ENCODE measurements around the gene ZNF91.

DNA sequence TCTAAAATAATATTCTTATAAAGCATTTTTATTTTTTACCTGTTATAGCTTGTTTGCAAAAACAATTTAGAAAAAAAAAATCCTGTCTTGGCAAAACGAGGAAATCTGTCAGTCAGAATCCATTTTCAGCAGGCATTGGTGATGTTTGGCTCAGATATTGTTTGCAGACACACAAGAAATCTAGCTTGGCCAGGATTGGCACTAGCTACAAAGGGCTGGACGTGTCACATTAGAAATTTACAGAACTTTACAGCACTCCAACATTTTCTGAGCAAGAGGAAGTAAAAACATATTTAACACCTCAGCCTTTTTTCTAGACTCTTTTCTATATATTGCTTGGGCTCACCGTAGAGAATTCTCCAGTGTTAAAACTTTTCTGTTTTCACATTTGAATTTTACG lies 9.9 kb downstream of the ZNF91 start:
- TF ChIP-seq, protein P1, sequence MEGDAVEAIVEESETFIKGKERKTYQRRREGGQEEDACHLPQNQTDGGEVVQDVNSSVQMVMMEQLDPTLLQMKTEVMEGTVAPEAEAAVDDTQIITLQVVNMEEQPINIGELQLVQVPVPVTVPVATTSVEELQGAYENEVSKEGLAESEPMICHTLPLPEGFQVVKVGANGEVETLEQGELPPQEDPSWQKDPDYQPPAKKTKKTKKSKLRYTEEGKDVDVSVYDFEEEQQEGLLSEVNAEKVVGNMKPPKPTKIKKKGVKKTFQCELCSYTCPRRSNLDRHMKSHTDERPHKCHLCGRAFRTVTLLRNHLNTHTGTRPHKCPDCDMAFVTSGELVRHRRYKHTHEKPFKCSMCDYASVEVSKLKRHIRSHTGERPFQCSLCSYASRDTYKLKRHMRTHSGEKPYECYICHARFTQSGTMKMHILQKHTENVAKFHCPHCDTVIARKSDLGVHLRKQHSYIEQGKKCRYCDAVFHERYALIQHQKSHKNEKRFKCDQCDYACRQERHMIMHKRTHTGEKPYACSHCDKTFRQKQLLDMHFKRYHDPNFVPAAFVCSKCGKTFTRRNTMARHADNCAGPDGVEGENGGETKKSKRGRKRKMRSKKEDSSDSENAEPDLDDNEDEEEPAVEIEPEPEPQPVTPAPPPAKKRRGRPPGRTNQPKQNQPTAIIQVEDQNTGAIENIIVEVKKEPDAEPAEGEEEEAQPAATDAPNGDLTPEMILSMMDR (IDR thresholded peaks at IDR 0.05; ENCODE audit: insufficient read depth, low read length), result no peak
- TF ChIP-seq, protein P2, sequence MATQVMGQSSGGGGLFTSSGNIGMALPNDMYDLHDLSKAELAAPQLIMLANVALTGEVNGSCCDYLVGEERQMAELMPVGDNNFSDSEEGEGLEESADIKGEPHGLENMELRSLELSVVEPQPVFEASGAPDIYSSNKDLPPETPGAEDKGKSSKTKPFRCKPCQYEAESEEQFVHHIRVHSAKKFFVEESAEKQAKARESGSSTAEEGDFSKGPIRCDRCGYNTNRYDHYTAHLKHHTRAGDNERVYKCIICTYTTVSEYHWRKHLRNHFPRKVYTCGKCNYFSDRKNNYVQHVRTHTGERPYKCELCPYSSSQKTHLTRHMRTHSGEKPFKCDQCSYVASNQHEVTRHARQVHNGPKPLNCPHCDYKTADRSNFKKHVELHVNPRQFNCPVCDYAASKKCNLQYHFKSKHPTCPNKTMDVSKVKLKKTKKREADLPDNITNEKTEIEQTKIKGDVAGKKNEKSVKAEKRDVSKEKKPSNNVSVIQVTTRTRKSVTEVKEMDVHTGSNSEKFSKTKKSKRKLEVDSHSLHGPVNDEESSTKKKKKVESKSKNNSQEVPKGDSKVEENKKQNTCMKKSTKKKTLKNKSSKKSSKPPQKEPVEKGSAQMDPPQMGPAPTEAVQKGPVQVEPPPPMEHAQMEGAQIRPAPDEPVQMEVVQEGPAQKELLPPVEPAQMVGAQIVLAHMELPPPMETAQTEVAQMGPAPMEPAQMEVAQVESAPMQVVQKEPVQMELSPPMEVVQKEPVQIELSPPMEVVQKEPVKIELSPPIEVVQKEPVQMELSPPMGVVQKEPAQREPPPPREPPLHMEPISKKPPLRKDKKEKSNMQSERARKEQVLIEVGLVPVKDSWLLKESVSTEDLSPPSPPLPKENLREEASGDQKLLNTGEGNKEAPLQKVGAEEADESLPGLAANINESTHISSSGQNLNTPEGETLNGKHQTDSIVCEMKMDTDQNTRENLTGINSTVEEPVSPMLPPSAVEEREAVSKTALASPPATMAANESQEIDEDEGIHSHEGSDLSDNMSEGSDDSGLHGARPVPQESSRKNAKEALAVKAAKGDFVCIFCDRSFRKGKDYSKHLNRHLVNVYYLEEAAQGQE (IDR thresholded peaks at IDR 0.05; ENCODE audit: insufficient replicate concordance, low read depth), result no peak
